NCI-H1694 treated with DMSO at 0.1 percent for 48 hours (cell line): ENCODE data around the gene RIC8B.

Experiments
- DNase-seq: peaks from one replicate; lab custom pipeline; 2025; lab: John Stamatoyannopoulos, UW

The RIC8B gene

GRCh38 chr12:106758349-106759110 is 16.0 kb upstream of the RIC8B start:
- no peak for DNase-seq

DNA sequence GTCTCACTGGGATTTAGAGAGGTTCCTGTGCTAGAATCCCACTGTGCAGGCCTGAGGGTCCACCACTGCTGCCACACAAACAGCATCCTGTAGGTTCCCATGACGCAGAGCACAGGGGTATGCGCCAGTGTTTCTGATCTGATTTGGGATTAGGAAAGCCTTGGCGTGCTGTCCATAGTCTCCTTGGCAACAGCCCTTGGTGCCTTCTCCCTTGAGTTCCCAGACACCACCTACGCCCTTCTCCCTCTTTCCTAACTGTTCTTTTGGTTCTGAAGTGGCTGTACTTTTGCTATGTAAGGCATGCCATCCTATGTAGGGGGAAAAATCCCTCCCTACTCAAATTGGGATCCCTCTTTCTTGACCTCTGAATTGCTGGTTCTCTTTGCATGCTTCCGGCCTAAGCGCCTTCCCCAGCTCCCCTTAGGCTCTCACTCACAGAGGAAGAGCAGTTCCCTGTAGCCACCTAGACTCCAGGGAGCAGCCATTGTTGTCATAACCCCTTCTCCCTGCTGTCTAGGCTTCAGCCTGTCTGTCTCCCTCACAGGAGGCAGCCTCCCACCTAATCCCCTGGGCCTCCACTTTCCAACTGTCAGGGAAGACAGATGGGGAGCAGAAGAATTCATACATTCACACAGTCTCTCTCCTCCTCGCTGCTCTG is 14.8 kb upstream of the RIC8B start:
- no peak for DNase-seq

- DNase-seq: no peak
Measured at GRCh38 chr12:106760184-106760531, 14.3 kb upstream of the RIC8B start.

GRCh38 chr12:106764220-106764619 is 10.3 kb upstream of the RIC8B start:
- no peak for DNase-seq

- DNase-seq: no peak
Measured at GRCh38 chr12:106764738-106765137, 9.7 kb upstream of the RIC8B start.

GRCh38 chr12:106766393-106766826 is 8.1 kb upstream of the RIC8B start:
- no peak for DNase-seq

GRCh38 chr12:106767206-106767605 is 7.3 kb upstream of the RIC8B start:
- DNase-seq: no peak

DNA sequence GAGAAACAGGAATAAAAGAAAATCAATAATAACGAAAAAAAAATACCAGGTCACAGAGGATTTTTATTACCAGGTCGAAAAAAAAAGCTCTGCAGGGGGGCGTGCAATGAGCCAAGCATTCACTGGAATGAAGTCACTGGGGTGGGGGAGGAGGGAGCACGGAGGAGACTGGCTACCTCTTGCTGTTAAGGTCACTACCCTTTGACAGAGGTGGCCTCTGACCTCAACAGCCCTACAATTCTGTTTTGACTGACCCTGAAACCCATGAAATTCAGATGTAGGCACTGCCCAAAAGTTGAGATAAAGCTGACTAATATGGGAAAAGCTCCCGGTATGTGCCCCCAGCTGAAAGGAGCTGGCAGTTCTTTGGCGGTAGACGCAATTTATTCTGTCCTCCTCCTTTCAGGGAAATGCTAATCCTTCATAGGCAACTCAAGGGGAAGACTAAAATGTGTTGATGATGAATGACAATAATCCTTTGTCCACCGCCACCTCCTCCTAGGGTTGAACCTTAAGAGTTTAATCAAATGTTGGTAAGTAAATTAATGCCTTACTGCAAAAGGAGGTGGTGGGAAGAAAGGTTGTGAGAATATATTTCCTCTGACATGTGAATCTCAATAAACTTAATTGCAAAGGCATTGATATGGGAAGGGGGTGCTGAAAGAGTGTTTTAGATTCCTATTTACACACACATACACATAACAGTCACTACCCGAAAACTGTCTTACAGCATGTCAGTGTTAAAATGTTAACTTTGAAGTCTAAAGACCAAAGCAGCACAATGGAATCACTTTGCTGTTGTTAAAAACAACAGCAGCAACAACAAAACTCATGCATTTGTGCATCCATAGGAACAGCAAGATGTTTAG is 6.3 kb upstream of the RIC8B start:
- DNase-seq: no peak

- DNase-seq: no peak
Measured at GRCh38 chr12:106769078-106769477, 5.4 kb upstream of the RIC8B start.

GRCh38 chr12:106769546-106769945 is 4.9 kb upstream of the RIC8B start:
- DNase-seq: no peak

DNA sequence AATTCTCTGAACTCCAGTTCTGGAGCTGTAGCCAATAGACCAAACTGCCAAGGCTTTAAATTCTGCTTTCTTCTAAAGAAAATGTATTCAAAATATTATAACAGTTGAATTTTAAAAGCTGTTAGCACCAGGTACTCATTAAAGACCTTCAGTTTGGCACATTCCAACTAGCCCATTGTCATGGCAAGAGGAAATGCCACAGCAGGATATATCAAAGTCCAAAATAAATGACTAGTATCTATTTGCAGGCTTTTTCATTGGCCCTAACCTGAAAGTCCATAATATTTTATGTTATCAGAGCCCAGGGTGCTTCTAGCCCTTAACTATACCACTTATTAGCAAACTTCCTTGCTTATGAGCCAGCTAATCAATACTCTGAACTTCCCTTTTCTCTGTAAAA is 3.1 kb upstream of the RIC8B start:
- DNase-seq: no peak

DNA sequence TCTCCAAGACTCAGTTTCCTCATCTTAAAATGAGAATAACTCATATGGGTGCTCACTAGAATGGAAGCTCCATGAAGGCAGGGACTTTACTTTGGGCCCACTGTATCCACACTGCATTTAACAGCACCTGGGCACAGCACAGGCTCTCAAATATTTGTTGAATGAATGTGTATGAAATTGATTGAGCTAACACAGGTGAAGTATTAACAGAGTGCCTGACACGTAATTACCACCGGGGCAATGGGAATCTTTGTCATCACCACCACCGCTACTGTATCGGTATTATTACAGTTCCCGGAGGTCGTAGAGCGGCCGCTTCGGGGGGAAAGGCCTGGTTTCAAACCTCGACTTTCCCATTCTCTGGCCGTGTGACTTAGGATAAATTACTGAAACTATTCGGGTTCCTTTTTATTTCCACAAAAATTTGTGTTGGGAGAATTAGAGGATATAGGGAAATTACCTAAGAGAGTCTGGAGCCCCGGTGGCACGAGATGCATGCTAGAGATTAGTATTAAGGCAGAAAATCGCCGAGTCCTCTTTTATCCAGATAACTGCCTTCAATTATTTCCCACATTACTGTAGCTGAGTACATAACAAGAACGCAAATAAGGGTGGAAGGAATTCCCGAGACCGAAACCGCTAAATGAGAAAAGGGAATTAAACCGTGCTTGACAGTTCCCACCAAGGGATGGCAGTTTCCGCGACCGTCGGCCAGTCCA is 1.0 kb upstream of the RIC8B start:
- no peak for DNase-seq

GRCh38 chr12:106774808-106775524 is 484 bp downstream of the RIC8B start:
- DNase-seq: no peak

- no peak for DNase-seq
Measured at GRCh38 chr12:106776897-106777296, 2.4 kb downstream of the RIC8B start.

GRCh38 chr12:106780010-106780631 is 5.6 kb downstream of the RIC8B start:
- no peak for DNase-seq

DNA sequence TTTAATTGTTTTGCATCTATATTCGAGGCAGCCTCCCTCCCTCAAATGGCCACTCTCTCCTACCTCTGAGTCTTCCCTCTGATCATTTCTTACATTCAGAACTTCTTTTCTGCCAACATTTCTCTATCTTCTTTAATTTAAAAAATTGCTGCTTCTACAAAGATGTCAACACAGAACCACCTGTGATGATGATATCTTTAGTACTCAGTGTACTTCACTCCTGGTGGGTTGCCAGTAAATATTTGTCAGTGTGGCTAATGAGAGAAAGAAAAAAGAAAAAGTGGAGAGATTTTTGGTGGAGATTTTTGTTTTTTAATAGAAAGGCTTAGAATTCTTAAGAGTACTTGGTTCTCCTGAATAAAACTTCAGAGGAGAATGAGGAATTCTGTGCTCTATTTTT is 8.1 kb downstream of the RIC8B start:
- no peak for DNase-seq

DNA sequence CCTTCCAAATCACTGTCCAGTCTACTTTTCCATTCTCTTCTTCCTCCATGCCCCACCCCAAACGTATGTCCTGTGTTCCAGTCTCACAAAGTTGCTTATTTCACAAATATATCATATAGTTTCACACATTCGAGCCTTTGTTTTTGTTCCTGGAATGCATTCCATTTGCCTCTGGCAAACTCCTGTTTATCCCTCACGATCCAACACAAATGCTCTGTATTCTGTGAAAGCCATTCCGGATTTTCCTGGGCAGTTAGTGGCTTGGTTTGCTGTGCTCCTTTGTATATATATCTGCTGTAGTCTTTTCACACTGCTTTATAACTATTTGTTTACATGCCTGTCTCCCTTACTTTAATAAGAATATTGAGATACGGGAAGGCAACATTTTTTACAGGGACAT is 9.0 kb downstream of the RIC8B start:
- DNase-seq: no peak

- no peak for DNase-seq
Measured at GRCh38 chr12:106790020-106790419, 15.5 kb downstream of the RIC8B start.

DNA sequence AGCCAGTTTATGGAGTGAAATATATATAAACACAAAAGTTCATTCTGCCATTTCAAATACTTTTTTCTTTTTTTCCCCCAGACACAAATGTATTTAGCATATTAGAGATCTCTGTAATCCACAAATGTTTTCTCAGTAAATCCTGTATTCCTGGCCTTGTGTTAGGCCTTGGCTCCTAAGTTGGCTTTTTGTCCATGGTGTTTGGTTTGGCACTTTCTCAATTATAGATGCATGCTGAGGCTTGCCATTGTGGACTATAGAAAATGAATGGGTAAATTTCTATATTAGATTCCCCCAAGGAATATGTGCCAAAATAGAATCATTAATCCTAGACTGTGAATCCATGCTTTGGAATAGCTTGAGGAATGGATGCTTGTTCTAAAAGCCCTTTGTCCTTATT is 17.0 kb downstream of the RIC8B start:
- DNase-seq: no peak

DNA sequence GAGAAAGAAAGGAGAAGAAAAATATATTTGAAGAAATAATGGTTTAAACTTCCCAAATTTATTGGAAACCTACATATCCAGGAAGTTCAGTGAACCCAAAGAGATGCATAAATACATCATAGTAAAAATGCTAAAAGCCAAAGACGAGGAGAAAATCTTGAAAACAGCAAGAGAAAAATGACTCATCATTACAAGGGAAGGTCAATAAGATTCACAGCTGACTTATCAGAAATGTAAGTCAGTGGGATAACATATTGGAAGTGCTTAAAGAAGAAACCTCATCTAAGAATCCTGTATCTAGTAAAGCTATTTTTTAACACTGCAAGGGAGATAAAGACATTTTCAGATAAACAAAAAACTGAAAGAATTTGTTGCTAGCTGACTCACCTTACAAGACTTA is 19.9 kb downstream of the RIC8B start:
- no peak for DNase-seq

- DNase-seq: no peak
Measured at GRCh38 chr12:106801167-106801708, 26.8 kb downstream of the RIC8B start.
